ENCODE results near the gene BCAS3.

GRCh38 chr17:61425682-61426481, 748.2 kb downstream of the BCAS3 start:
- TF ChIP-seq EZH2phosphoT487 (IDR thresholded peaks at IDR 0.05; ENCODE audit: insufficient read depth, low read depth) (no peak), EZH2 (IDR thresholded peaks at IDR 0.05; ENCODE audit: insufficient read depth, poor library complexity, severe bottlenecking) (no peak)
